Right atrium auricular region (tissue), 2 donors: ENCODE data around the gene DCUN1D5. TPM values are rescaled to one million over a fixed set of nuclear protein-coding genes. Genes with fewer than 3 reads are reported as not detected.

Experiments
- DNase-seq: peaks from one replicate; pipeline ENCODE4 v3.0.0-alpha.2; 2019; ENCODE audit warnings: low spot score
- H3K27ac ChIP-seq, 2 donors: fragments of 200-600 bp; sonication (generic); 1 replicate in 1 of 2; 2 replicates in 1 of 2; pipeline ENCODE4 v1.5.1; 2016 to 2019
- H3K27me3 ChIP-seq, 2 donors: fragments of 200-600 bp; sonication (generic); one replicate each; pipeline versions ENCODE4 v1.5.1 to v1.6.0; 2017 to 2019
- H3K36me3 ChIP-seq: fragments of 200-600 bp; sonication (generic); one replicate; pipeline ENCODE4 v1.5.1; 2016
- H3K4me1 ChIP-seq, 2 donors: fragments of 200-600 bp; sonication (generic); one replicate each; pipeline versions ENCODE4 v1.5.1 to v1.6.0; 2017 to 2019
- H3K4me3 ChIP-seq, 2 donors: fragments of 200-600 bp; sonication (generic); 1 replicate in 1 of 2; 2 replicates in 1 of 2; pipeline ENCODE4 v1.5.1; 2017 to 2019; ENCODE audit warnings: mild to moderate bottlenecking in 1 of 2, moderate library complexity in 1 of 2
- H3K9me3 ChIP-seq, 2 donors: fragments of 200-600 bp; sonication (generic); one replicate each; pipeline ENCODE4 v1.5.1; 2019
- total RNA-seq, 2 donors: library from RNA; depleted of rRNA; stranded (reverse); fragments of >200 nt; gene quantifications; one replicate each; pipeline ENCODE4 v1.1.0, GENCODE V29; 2016
- TF ChIP-seq, protein P1 (sequence below), 2 donors: fragments of 200-600 bp; sonication (generic); IDR thresholded peaks; one replicate each; pipeline ENCODE4 v1.5.1; 2019; ENCODE audit warnings: antibody characterized with exemption in 2 of 2

DCUN1D5 gene
- total RNA-seq: 10 to 100 TPM; 25.5 to 28.7 TPM

DNA sequence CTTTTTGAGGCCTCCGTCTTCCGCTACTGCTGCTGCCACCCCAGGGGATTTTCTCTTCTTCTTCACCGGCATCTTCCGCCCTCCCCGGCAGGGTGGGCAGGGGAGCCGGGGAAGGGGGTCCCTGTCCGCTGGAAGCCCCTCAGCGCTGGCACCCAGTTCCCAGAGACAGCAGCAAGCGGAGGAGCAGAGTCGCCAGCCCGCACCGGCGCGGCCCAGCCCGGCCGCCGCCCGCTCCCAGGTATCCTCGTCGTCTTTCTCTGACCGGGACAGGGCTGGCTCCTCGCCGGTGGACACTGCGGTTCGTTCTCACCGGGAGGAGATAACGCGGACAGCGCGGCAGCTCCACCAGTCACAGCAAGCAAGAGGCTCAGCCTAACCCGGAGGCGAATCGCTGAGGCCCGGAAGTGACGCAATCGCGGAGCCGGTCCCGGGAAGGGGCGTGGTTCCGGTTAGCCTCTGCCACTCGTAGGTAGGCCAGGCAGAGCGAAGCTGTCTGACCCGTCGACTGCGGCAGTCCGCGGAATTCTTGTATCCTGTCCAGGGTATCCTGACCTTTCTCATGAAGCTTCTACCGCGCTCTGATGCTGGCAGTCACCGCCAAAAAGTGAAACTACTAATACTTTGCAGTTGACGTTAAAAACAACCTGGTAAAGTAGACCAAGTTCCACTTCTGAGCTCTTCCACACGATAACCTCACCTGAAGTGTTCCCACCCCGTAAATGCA lies at the start of gene DCUN1D5:
DCUN1D5 (minus strand) TSS at position 360 of the 724 bp plus-strand sequence; CDS start at position 72, 288 bp downstream.
- Histone ChIP-seq H3K4me1 (peaks cover 0 to 28% of the 10 kb centered on the region in 2 donors), H3K4me3 (peak within 1 kb of the TSS; percentile 95 to 98), H3K27me3 (no peaks in the 10 kb centered on the region), H3K9me3 (no peaks in the 10 kb centered on the region), H3K36me3 (no peaks in the 10 kb centered on the region), H3K27ac (peak within 1 kb of the TSS; percentile 88 to 92)
- TF ChIP-seq, protein P1, sequence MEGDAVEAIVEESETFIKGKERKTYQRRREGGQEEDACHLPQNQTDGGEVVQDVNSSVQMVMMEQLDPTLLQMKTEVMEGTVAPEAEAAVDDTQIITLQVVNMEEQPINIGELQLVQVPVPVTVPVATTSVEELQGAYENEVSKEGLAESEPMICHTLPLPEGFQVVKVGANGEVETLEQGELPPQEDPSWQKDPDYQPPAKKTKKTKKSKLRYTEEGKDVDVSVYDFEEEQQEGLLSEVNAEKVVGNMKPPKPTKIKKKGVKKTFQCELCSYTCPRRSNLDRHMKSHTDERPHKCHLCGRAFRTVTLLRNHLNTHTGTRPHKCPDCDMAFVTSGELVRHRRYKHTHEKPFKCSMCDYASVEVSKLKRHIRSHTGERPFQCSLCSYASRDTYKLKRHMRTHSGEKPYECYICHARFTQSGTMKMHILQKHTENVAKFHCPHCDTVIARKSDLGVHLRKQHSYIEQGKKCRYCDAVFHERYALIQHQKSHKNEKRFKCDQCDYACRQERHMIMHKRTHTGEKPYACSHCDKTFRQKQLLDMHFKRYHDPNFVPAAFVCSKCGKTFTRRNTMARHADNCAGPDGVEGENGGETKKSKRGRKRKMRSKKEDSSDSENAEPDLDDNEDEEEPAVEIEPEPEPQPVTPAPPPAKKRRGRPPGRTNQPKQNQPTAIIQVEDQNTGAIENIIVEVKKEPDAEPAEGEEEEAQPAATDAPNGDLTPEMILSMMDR (IDR thresholded peaks at IDR 0.05): no peak
- DNase-seq: peak; percentile 98

DNA sequence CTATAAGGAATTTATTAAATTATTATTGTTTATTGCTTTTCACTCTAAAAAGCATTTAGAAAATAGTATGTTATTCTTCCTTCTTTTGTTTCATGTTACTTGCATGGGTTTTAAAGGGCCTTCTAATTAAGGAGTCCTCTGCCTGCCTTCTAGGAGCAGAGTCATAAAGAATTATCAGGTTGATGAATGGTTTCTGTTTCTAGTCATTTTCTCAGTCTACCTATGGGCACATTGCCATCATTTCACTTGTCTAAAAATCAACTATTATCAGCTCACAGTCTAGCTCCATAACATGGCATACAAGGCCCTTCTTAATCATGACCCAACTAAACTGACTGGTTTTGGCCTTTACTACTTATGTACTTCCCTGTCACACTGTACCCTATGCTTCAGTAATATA lies 33.5 kb upstream of the DCUN1D5 start:
- TF ChIP-seq, protein P1 (IDR thresholded peaks at IDR 0.05): no peak
- Histone ChIP-seq H3K9me3 (no peaks in the 10 kb centered on the region), H3K27ac (no peak overlapping the region), H3K36me3 (peaks cover 10% of the 10 kb centered on the region), H3K4me1 (no peaks in the 10 kb centered on the region), H3K4me3 (no peak overlapping the region), H3K27me3 (no peaks in the 10 kb centered on the region)
- DNase-seq: no peak

DNA sequence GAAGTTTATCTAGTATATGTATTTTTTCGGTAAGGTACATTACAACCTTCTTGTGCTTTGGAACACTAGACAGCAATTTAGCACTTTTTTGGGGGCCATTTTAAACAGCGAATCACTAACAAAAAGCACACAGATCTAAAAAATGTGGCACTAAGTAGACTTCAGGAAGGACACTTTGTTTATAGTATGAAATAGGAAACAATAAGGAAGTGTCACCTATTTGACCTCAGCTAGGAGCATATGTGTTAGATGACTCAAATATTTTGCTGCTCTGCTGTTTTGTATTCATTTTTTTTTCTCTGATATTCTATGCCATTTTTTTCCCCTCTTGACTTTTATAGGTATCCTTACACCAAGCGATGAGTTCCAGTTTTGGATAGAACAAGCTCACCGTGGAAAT lies 22.9 kb upstream of the DCUN1D5 start:
- H3K27me3 ChIP-seq: no peaks in the 10 kb centered on the region
- no peaks in the 10 kb centered on the region for H3K36me3 ChIP-seq
- no peaks in the 10 kb centered on the region for H3K9me3 ChIP-seq
- no peak for DNase-seq
- TF ChIP-seq, protein P1 (IDR thresholded peaks at IDR 0.05): no peak
- no peak overlapping the region for H3K4me3 ChIP-seq
- H3K4me1 ChIP-seq: peaks cover 0 to 12% of the 10 kb centered on the region in 2 donors
- no peak overlapping the region for H3K27ac ChIP-seq

DNA sequence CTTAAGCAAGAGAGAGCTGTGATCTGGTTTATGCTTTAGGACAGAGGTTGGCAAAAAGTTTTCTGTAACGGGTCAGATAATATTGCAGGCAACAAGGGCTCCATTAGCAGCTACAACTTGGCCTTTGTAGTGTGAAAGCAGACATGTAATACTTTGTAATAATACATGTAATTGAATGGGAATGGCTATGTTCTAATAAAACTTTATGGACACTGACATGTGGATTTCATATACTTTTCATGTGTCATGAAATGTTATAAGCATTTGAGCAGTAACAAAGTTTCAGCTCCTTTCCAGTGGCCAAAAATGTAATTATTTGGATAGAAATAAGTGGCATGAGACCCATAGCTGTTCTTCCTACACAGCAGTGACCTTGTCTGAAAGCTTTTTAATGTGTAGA lies 20.4 kb upstream of the DCUN1D5 start:
- H3K4me1 ChIP-seq: peaks cover 0 to 17% of the 10 kb centered on the region in 2 donors
- H3K27ac ChIP-seq: no peak overlapping the region
- H3K4me3 ChIP-seq: no peak overlapping the region
- no peaks in the 10 kb centered on the region for H3K9me3 ChIP-seq
- DNase-seq: no peak
- TF ChIP-seq, protein P1 (IDR thresholded peaks at IDR 0.05): no peak
- no peaks in the 10 kb centered on the region for H3K36me3 ChIP-seq
- H3K27me3 ChIP-seq: no peaks in the 10 kb centered on the region

DNA sequence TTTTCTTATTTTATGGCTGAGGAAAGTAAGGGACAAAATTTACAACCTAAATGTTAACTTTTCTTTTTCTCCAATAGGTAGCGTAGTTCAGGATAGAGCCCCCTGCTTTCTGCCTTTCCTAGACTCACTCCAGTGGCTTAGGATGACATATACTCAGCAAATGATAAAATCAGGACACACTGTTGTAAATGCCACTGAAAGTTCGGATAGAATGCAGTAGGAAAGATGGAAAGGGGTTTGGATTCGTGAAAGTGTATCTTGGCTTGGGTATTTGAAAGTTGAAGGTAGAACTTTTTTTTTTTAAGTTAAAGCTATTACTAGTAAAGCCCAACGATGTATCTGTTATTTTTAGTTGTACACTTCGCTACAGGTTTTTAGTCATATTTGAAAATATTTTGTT lies 19.4 kb upstream of the DCUN1D5 start:
- Histone ChIP-seq H3K36me3 (no peaks in the 10 kb centered on the region), H3K9me3 (no peaks in the 10 kb centered on the region), H3K27ac (no peak overlapping the region), H3K4me1 (peaks cover 0 to 17% of the 10 kb centered on the region in 2 donors), H3K4me3 (no peak overlapping the region), H3K27me3 (no peaks in the 10 kb centered on the region)
- no peak for DNase-seq
- TF ChIP-seq, protein P1 (IDR thresholded peaks at IDR 0.05): no peak

DNA sequence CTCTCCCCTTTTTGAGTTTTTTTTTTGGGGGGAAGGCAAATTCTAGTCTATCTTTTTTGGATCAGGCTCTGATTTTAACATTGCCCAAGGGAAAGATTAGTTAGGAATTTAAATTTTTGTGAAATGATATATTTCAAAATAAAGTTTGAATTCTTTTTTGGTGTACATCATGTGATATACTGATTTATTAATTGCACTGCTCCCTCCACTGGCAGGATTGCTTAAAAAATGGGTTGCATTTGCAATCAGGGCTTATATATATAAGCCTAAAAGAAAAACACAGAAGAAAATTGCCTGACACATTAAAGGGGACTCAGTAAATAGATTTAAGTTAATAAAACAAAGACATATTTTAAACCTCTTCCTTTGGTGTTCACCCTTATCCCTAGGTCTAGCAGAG lies 18.4 kb upstream of the DCUN1D5 start:
- TF ChIP-seq, protein P1 (IDR thresholded peaks at IDR 0.05): no peak
- no peaks in the 10 kb centered on the region for H3K27me3 ChIP-seq
- H3K4me3 ChIP-seq: peak overlapping the region; percentile 71 to 72
- H3K36me3 ChIP-seq: no peaks in the 10 kb centered on the region
- DNase-seq: no peak
- no peaks in the 10 kb centered on the region for H3K9me3 ChIP-seq
- H3K27ac ChIP-seq: no peak overlapping the region
- peaks cover 0 to 17% of the 10 kb centered on the region in 2 donors for H3K4me1 ChIP-seq
